A673 (cell line): ENCODE results near the gene EXD3.

Experiments
- EZH2 ChIP-seq: fragments of 200-600 bp; sonication (generic); IDR thresholded peaks from 2 replicates; pipeline ENCODE4 v1.6.1; 2017; ENCODE audit warnings: borderline replicate concordance, low read depth, mild to moderate bottlenecking, mixed read lengths, antibody characterized with exemption, low read length; ENCODE audit not compliant: poor library complexity, severe bottlenecking
- TF ChIP-seq, protein P1 (sequence below): fragments of 300-800, 200-600 bp; sonication (generic); conservative IDR thresholded peaks from 2 replicates; pipeline ENCODE4 v1.5.1; 2017; ENCODE audit warnings: low read depth, mild to moderate bottlenecking, antibody characterized with exemption, low read length, moderate library complexity, mixed read lengths

DNA sequence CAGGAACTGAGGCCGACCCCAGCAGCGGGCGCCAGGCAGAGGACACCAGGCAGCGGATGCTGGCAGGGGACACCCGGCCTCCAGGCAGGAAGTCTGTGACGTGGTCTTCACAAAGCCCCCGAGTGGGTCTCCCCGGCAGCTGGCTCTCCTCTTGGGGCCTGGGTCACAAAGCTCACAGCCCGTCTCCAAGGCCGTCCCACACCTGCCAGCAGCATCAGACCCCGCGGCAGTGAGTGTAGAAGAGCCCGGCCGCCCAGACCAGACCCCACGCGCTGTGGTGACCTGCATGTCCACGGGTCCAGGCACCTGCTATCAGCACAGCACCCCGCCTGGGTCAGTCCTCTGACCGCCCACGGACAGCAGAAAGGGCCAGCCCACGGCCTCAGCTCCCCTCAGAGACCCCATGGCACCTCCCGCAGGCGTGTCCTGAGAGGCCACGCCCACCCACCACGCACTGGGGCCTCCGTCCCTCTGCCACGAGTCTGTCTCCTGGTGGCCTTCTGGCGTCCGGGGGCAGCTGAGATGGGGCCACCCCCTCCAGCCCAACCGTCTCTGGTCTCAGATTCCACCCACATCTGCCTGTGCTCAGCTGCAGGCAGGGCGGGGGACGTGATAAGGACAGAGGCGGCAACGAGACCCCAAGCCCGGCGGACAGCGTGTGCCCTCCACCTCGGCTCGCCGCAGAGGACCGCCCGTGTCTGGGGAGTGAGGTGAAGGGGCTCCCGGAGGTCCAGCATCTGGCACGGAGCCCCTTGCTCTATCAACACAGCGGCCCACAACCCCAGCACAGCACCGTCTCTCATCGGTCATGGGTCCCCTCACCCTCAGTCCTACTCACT lies 34.2 kb downstream of the EXD3 start:
- TF ChIP-seq, protein P1, sequence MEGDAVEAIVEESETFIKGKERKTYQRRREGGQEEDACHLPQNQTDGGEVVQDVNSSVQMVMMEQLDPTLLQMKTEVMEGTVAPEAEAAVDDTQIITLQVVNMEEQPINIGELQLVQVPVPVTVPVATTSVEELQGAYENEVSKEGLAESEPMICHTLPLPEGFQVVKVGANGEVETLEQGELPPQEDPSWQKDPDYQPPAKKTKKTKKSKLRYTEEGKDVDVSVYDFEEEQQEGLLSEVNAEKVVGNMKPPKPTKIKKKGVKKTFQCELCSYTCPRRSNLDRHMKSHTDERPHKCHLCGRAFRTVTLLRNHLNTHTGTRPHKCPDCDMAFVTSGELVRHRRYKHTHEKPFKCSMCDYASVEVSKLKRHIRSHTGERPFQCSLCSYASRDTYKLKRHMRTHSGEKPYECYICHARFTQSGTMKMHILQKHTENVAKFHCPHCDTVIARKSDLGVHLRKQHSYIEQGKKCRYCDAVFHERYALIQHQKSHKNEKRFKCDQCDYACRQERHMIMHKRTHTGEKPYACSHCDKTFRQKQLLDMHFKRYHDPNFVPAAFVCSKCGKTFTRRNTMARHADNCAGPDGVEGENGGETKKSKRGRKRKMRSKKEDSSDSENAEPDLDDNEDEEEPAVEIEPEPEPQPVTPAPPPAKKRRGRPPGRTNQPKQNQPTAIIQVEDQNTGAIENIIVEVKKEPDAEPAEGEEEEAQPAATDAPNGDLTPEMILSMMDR, result no peak
- no peak for TF ChIP-seq EZH2
